Natural killer cell (primary cell): ENCODE data around the gene CAST. TPM values are rescaled to one million over a fixed set of nuclear protein-coding genes. Genes with fewer than 3 reads are reported as not detected.

Source experiments
- ATAC-seq, 3 donors: fragments of 150-1000 bp in 2 of 3; fragments of 200-7000 bp in 1 of 3; cut with Tn5 transposase; 1 replicate in 1 of 3; 2 replicates in 2 of 3; pipeline ENCODE4 v1.10.0; 2021; ENCODE audit warnings: mild to moderate bottlenecking in 2 of 3, moderate library complexity in 2 of 3
- DNase-seq, 2 donors: peaks; one replicate each; pipeline versions ENCODE4 v3.0.0 to v3.0.0-alpha.2; 2013 to 2021; ENCODE audit warnings: mixed read lengths in 1 of 2
- H3K27ac ChIP-seq: one replicate; pipeline ENCODE4 v1.5.1; 2013; ENCODE audit warnings: mild to moderate bottlenecking, low read length
- H3K27me3 ChIP-seq: one replicate; pipeline ENCODE4 v1.6.1; 2013; ENCODE audit warnings: low read length; ENCODE audit not compliant: control insufficient read depth, insufficient read depth
- H3K36me3 ChIP-seq: one replicate; pipeline ENCODE4 v1.6.1; 2013; ENCODE audit warnings: low read length; ENCODE audit not compliant: control insufficient read depth, insufficient read depth
- H3K4me1 ChIP-seq: one replicate; pipeline ENCODE4 v1.6.1; 2013; ENCODE audit warnings: low read length; ENCODE audit not compliant: control insufficient read depth, insufficient read depth
- H3K4me3 ChIP-seq: one replicate; pipeline ENCODE4 v1.5.1; 2013; ENCODE audit warnings: low read length
- H3K9me3 ChIP-seq: one replicate; pipeline ENCODE4 v1.6.1; 2013; ENCODE audit warnings: low read length; ENCODE audit not compliant: control insufficient read depth, insufficient read depth
- H3K27ac Mint-ChIP-seq, 2 donors: one replicate each; pipeline ENCODE4 v1.8.0; 2022; ENCODE audit warnings: mild to moderate bottlenecking in 2 of 2, mixed read lengths in 2 of 2, moderate library complexity in 1 of 2
- H3K27me3 Mint-ChIP-seq, 2 donors: one replicate each; pipeline ENCODE4 v1.8.0; 2022; ENCODE audit warnings: low read depth in 2 of 2, mixed read lengths in 2 of 2
- H3K36me3 Mint-ChIP-seq: one replicate; pipeline ENCODE4 v1.8.0; 2022; ENCODE audit warnings: mixed read lengths
- H3K4me1 Mint-ChIP-seq, 2 donors: one replicate each; pipeline ENCODE4 v1.8.0; 2022; ENCODE audit warnings: mixed read lengths in 2 of 2
- H3K4me3 Mint-ChIP-seq: one replicate; pipeline ENCODE4 v1.8.0; 2022; ENCODE audit warnings: mild to moderate bottlenecking, moderate library complexity, mixed read lengths
- H3K9me3 Mint-ChIP-seq, 2 donors: one replicate each; pipeline ENCODE4 v1.8.0; 2022; ENCODE audit warnings: mixed read lengths in 2 of 2
- WGBS: methylation state at CpG from one replicate; pipeline ENCODE4 v1.1.7; 2013; ENCODE audit warnings: missing lambda C conversion rate; ENCODE audit not compliant: insufficient coverage; 5-methylcytosine and 5-hydroxymethylcytosine counted together
- intact Hi-C: fragments of 100-400 bp; cut with micrococcal nuclease; formaldehyde crosslinking; loops from one replicate; pipeline ENCODE4 v1.14.2; 2022
- total RNA-seq, 4 donors: library from RNA; stranded (reverse); fragments of 120-200 nt in 1 of 4; gene quantifications; one replicate each; pipeline versions ENCODE4 v1.2.3 to v1.2.4, GENCODE V29; 2013 to 2022
- TF ChIP-seq, protein P1 (sequence below): fragments of 200-600 bp; IDR thresholded peaks from one replicate; pipeline ENCODE4 v1.8.0; 2022; ENCODE audit warnings: antibody characterized with exemption

Gene CAST
- total RNA-seq, 3 donors from 2014 or later (not counting 1 experiment from before 2014, with no cell fraction given), result 364 to 414 (median 376) TPM

DNA sequence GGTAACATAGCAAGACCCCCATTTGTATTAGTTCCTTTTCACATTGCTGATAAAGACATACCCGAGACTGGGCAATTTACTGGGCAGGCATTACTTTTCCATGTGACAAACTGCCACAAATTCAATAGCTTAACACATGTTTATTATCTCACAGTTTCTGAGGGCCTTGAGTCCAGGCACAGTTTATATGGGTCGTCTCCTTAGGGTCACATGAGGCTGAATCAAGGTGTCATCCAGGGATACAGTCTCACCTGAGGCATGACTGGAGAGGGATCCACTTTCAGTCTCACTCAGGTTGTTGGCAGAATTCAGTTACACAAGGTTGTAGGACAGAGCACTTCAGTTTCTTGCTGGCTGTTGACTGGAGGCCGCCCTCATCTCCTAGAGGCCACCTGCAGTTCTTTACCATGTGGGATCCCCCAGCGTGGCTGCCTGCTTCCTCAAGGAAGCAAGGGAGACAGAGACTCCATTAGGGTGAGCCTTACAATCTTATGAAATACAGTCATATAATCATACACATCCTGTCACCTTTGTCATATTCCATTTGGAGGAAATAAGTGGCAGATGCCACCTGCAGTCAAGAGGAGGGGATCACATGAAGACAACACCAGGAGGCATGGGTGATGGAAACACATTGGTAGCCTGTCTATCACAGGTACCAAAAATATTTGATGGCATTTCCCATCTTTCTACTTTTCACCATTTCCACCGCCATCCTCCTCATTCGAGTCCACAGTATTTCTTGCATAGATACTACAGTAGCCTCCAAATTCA lies 160.7 kb downstream of the CAST start:
- TF ChIP-seq, protein P1, sequence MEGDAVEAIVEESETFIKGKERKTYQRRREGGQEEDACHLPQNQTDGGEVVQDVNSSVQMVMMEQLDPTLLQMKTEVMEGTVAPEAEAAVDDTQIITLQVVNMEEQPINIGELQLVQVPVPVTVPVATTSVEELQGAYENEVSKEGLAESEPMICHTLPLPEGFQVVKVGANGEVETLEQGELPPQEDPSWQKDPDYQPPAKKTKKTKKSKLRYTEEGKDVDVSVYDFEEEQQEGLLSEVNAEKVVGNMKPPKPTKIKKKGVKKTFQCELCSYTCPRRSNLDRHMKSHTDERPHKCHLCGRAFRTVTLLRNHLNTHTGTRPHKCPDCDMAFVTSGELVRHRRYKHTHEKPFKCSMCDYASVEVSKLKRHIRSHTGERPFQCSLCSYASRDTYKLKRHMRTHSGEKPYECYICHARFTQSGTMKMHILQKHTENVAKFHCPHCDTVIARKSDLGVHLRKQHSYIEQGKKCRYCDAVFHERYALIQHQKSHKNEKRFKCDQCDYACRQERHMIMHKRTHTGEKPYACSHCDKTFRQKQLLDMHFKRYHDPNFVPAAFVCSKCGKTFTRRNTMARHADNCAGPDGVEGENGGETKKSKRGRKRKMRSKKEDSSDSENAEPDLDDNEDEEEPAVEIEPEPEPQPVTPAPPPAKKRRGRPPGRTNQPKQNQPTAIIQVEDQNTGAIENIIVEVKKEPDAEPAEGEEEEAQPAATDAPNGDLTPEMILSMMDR, result no peak
- H3K9me3 Mint-ChIP-seq, result no peaks in the 10 kb centered on the region
- peak in 1 of 2 donors; percentile 63 for DNase-seq
- WGBS, result 88% methylated on average over 6 of the region's 6 CpGs
- H3K4me3 Mint-ChIP-seq, result no peak overlapping the region
- H3K27ac ChIP-seq, result no peak overlapping the region
- H3K36me3 ChIP-seq, result no peaks in the 10 kb centered on the region
- H3K4me3 ChIP-seq, result no peak overlapping the region
- no peaks in the 10 kb centered on the region for H3K36me3 Mint-ChIP-seq
- H3K27ac Mint-ChIP-seq, result no peak overlapping the region
- H3K27me3 Mint-ChIP-seq, result peaks cover 3 to 10% of the 10 kb centered on the region in 2 donors
- H3K9me3 ChIP-seq, result no peaks in the 10 kb centered on the region
- H3K4me1 Mint-ChIP-seq, result peaks cover 1 to 12% of the 10 kb centered on the region in 2 donors
- no peaks in the 10 kb centered on the region for H3K27me3 ChIP-seq
- H3K4me1 ChIP-seq, result peaks cover 5% of the 10 kb centered on the region
- peak in 1 of 3 donors; percentile 34 for ATAC-seq
- intact Hi-C loops, result no loop called here

DNA sequence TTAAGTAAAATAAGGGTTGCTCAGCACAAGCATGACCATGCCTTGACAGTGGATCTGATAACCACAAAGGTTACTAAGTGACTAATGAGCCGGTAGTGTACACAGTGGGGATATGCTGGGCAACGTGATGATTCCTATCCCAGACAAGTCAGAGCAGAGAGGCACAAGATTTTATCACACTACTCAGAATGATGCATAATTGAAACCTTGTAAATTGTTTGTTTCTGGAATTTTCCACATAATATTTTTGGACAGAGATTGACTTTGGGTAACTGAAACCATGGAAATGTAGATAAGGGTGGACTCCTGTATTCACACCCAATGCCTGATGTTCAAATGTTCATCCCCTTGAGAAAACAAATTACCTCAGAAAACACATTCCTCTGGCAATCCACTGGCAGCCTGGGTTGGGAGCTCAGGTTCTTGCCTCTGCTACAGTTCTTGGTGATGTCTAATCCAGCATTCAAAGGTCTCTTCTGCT lies 161.8 kb downstream of the CAST start:
- H3K4me3 ChIP-seq, result no peak overlapping the region
- WGBS, result 42% methylated on average over 2 of the region's 2 CpGs
- H3K9me3 ChIP-seq, result no peaks in the 10 kb centered on the region
- no peak overlapping the region for H3K27ac ChIP-seq
- TF ChIP-seq, protein P1, result no peak
- H3K27me3 ChIP-seq, result no peaks in the 10 kb centered on the region
- no peaks in the 10 kb centered on the region for H3K36me3 Mint-ChIP-seq
- H3K9me3 Mint-ChIP-seq, result no peaks in the 10 kb centered on the region
- no peak for DNase-seq
- peaks cover 3 to 10% of the 10 kb centered on the region in 2 donors for H3K27me3 Mint-ChIP-seq
- intact Hi-C loops, result no loop called here
- H3K27ac Mint-ChIP-seq, result no peak overlapping the region
- H3K4me1 ChIP-seq, result no peaks in the 10 kb centered on the region
- H3K36me3 ChIP-seq, result no peaks in the 10 kb centered on the region
- H3K4me3 Mint-ChIP-seq, result no peak overlapping the region
- H3K4me1 Mint-ChIP-seq, result peaks cover 0 to 5% of the 10 kb centered on the region in 2 donors
- ATAC-seq, result peak; percentile 52 to 73 (median 64)

Other genes starting within 250 kb of the CAST start
- gene PCSK1, start 229.1 kb upstream of the CAST start, total RNA-seq, result not detected
- 100 to 1,000 TPM; 109 to 158 (median 112) TPM for gene ERAP1, start 145.6 kb downstream of the CAST start, total RNA-seq
- gene ERAP2, start 214.1 kb downstream of the CAST start, total RNA-seq, result 10 to 100 TPM; 41.5 to 81.8 (median 79.2) TPM